Measurements from ENCODE around the gene TMPRSS9. TPM values are rescaled to one million over a fixed set of nuclear protein-coding genes. Genes with fewer than 3 reads are reported as not detected.

The TMPRSS9 gene
- total RNA-seq, 1 donor from 2014 or later: not detected

DNA sequence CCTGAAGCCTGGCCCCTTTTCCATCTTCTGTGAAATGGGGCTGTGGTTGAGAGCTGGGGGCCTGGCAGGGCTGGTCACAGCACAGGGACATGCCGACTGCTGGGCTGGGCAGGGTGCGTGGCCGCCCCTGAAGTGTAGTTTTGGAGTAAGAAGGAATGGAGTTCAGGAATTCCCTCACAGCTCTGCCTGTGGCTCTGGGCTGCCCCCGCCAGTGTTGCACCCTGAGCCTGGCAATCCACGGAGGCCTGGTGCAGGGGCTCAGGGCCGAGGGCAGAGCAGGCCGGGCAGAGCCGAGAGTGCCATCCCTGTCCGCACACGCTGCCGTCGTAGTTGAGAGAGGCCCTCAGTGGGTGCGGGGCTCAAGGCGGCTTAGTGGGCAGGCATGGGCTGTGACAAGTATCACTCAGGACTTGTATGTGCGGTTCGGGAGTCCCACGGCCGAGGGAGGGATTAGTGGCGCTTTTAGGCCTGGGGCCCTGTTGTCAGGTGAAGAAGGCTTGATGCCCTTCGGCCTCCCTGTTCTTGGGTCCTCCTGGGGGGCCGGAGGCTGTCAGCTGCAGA, 21.9 kb upstream of the TMPRSS9 start:
- TF ChIP-seq, protein P1, sequence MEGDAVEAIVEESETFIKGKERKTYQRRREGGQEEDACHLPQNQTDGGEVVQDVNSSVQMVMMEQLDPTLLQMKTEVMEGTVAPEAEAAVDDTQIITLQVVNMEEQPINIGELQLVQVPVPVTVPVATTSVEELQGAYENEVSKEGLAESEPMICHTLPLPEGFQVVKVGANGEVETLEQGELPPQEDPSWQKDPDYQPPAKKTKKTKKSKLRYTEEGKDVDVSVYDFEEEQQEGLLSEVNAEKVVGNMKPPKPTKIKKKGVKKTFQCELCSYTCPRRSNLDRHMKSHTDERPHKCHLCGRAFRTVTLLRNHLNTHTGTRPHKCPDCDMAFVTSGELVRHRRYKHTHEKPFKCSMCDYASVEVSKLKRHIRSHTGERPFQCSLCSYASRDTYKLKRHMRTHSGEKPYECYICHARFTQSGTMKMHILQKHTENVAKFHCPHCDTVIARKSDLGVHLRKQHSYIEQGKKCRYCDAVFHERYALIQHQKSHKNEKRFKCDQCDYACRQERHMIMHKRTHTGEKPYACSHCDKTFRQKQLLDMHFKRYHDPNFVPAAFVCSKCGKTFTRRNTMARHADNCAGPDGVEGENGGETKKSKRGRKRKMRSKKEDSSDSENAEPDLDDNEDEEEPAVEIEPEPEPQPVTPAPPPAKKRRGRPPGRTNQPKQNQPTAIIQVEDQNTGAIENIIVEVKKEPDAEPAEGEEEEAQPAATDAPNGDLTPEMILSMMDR (conservative IDR thresholded peaks at IDR 0.05; ENCODE audit: low read depth, low read length): no peak
- no peak for DNase-seq (ENCODE audit: low read depth)
- H3K4me3 ChIP-seq (ENCODE audit: low read depth, low read length): no peak overlapping the region

DNA sequence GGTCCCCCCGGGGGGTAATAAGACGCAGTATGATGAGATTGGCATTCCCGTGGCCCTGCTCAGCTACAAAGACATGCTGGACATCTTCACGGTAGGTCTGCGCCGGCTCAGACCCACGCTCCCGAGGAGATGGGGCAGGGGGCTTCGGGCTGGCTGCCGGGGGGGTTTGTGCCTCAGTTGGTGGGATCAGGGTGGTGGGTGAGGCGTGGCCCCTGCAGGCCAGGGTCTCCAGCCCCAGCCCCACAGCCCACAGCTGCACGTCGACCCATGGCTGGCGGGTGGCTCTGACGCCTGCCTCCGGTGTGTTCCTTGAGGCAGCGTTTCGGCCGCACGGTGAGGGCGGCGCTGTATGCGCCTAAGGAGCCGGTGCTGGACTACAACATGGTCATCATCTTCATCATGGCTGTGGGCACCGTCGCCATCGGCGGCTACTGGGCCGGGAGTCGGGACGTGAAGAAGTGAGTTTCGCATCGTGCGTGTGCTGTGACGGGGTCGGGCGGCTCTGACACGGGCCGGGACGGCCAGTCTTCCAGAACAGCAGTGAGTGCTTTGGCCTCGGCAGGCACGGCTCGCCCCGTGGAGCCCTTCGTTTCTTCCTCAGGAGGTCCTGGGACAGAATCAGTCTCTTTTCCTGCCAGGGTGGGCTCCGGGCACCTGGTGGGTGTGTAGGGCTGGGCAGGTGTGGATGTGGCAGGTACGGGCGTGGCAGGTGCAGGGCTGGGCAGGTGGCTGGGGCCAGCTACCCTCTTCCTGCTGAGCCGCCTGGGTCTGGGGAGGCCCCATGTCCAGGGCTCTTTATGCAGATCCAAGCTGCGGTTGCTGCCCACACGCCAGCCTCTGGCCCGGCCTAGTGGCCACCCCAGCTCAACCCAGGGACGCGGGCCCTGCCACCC, 21.1 kb upstream of the TMPRSS9 start:
- H3K4me3 ChIP-seq (ENCODE audit: low read depth, low read length): no peak overlapping the region
- TF ChIP-seq, protein P1 (conservative IDR thresholded peaks at IDR 0.05; ENCODE audit: low read depth, low read length): no peak
- no peak for DNase-seq (ENCODE audit: low read depth)

DNA sequence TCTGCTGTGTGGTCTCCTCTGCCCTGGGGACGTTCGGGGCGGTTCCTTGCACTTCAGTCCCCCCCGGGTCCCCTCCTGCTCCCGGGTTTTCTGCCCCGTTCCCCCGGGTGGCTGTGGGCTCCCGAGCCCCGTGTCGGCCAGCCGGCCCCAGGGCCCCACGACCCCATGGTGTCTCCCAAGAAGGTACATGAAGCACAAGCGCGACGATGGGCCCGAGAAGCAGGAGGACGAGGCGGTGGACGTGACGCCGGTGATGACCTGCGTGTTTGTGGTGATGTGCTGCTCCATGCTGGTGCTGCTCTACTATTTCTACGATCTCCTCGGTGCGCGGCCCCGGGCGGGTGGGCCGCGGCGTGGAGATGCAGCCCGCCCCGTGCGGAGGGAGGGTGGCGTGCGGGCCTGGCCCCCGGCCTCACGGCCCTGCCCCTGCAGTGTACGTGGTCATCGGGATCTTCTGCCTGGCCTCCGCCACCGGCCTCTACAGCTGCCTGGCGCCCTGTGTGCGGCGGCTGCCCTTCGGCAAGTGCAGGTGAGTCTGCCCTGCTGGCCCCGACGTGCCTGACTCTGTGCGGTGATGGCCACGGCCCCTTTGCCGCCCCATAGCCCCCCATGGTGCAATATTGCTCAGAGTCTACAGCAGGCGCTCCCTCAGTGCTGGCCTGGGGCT, 20.3 kb upstream of the TMPRSS9 start:
- TF ChIP-seq, protein P1 (conservative IDR thresholded peaks at IDR 0.05; ENCODE audit: low read depth, low read length): no peak
- no peak overlapping the region for H3K4me3 ChIP-seq (ENCODE audit: low read depth, low read length)

DNA sequence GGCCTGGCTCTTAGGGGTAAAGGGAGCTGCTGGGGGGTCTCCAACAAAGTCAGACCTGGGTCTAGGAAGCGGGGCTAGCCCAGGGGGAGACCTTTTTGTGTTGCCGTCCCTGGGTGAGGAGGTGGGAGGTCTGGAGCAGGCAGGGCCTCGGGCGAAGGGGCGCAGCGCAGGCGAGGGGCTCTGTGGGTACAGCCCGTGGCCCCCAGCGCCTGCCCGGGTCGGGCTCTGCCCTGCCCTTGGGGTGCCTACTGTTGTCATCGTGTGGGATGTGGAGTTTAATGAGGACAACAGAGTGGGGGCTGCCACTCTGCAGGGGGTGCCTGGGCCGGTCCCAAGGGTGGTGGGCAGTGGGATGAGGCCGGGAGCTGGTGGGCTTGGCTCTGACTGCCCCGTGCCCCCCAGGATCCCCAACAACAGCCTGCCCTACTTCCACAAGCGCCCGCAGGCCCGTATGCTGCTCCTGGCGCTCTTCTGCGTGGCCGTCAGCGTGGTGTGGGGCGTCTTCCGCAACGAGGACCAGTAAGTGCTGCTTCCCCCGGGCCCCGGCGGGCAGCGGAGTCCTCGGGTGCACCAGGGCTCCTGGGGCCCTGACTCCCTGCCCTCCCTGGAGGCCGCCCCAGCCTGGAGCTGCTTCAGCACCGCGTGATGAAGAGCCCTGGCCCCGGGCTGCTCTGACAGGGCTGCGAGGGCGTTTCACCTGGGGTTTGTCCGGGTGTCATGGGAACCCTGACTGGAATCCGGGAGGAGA, 19.4 kb upstream of the TMPRSS9 start:
- DNase-seq (ENCODE audit: low read depth): no peak
- H3K4me3 ChIP-seq (ENCODE audit: low read depth, low read length): no peak overlapping the region
- TF ChIP-seq, protein P1 (conservative IDR thresholded peaks at IDR 0.05; ENCODE audit: low read depth, low read length): no peak

More for the DNA sequence above, 20.3 kb upstream of the TMPRSS9 start:
- DNase-seq (ENCODE audit: low read depth): no peak

DNA sequence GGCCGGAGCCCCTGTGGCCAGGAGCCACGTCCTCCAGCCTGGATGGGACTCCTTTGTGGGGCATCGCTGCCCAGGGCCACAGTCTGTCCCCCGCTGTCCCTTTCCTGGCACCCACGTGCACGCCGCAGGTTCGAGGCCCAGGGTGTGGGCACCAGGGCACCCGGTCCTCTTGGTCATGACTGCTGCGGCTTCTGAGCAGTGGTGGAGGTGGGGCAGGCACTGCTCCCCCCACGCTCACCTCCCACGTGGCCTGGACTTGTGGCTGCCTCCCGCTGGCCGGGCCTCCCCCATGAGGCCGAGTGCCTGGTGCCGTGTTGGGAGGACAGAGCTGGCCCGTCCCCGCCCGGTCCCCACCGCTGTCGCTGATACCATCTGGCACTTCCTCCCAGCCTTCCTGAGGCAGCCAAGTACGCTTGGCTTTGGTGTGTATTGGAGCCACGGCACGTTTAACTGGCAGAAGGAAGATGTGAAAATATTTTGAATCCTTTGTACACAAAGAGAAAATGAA, 18.8 kb upstream of the TMPRSS9 start:
- no peak for DNase-seq (ENCODE audit: low read depth)
- TF ChIP-seq, protein P1 (conservative IDR thresholded peaks at IDR 0.05; ENCODE audit: low read depth, low read length): no peak
- H3K4me3 ChIP-seq (ENCODE audit: low read depth, low read length): no peak overlapping the region

DNA sequence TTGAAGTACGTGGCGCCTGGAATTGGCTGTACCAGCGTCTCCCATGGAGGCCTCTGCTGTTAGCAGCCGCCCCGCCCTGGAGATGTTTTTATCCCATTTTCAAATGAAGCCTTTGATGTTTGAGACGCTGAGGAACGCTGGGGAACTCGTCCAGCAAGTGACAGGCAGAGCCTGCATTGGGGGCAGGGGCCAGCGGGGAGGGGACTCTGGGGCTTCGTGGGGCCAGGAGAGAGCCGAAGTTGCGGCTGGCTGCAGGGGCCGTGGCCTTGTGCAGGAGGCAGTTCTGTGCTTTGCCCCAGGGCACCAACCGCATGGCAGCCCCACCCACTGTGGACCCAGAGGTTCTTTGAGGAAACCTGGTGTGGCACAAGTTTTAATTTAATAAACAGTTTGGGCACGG, 18.1 kb upstream of the TMPRSS9 start:
- DNase-seq (ENCODE audit: low read depth): no peak
- TF ChIP-seq, protein P1 (conservative IDR thresholded peaks at IDR 0.05; ENCODE audit: low read depth, low read length): no peak
- H3K4me3 ChIP-seq (ENCODE audit: low read depth, low read length): no peak overlapping the region
